OCI-LY3 (cell line): ENCODE measurements around the gene C13orf42.

ENCODE experiments used
- H2AFZ ChIP-seq: fragments of 200-600, 300-600 bp; shearing (Covaris generic); 2 replicates; pipeline ENCODE4 v1.6.0; 2014; ENCODE audit warnings: antibody characterized with exemption, low read depth, low read length
- H3K27ac ChIP-seq: fragments of 200-600, 300-600 bp; sonication (generic); 2 replicates; pipeline ENCODE4 v1.5.1; 2014; ENCODE audit warnings: mild to moderate bottlenecking, low read length, moderate library complexity, mixed read lengths
- H3K27me3 ChIP-seq: fragments of 200-600, 300-600 bp; sonication (generic); 2 replicates; pipeline ENCODE4 v1.6.1; 2014; ENCODE audit warnings: low read depth, low read length, mixed read lengths
- H3K36me3 ChIP-seq: fragments of 200-600, 300-600 bp; sonication (generic); replicated peaks from 2 replicates; pipeline ENCODE3; 2014; ENCODE audit warnings: low read depth, low read length, mixed read lengths
- H3K4me1 ChIP-seq: fragments of 300-600, 200-600 bp; sonication (generic); 2 replicates; pipeline ENCODE4 v1.6.1; 2014; ENCODE audit warnings: low read length, mixed read lengths
- H3K4me2 ChIP-seq: fragments of 200-600, 300-600 bp; sonication (generic); 2 replicates; pipeline ENCODE4 v1.6.1; 2014; ENCODE audit warnings: low read length, mixed read lengths
- H3K4me3 ChIP-seq: fragments of 300-600, 200-600 bp; sonication (generic); 2 replicates; pipeline ENCODE4 v1.5.1; 2014; ENCODE audit warnings: antibody characterized with exemption, mild to moderate bottlenecking, low read length, moderate library complexity
- H3K79me2 ChIP-seq: fragments of 300-600, 200-600 bp; shearing (Covaris generic); 2 replicates; pipeline ENCODE4 v1.6.1; 2014; ENCODE audit warnings: mild to moderate bottlenecking, low read length, mixed read lengths
- H3K9ac ChIP-seq: fragments of 300-600, 200-600 bp; shearing (Covaris generic); 2 replicates; pipeline ENCODE4 v1.6.0; 2014; ENCODE audit warnings: mild to moderate bottlenecking, low read length, moderate library complexity
- H3K9me3 ChIP-seq: fragments of 200-600, 300-600 bp; shearing (Covaris generic); 2 replicates; pipeline ENCODE4 v1.6.1; 2014; ENCODE audit warnings: low read length, mixed read lengths; ENCODE audit not compliant: insufficient read depth
- H4K20me1 ChIP-seq: fragments of 200-600, 300-600 bp; sonication (generic); 2 replicates; pipeline ENCODE4 v1.6.1; 2016; ENCODE audit warnings: low read length, mixed read lengths; ENCODE audit not compliant: insufficient read depth
- CTCF ChIP-seq: fragments of 200-600, 300-600 bp; sonication (generic); IDR thresholded peaks from 2 replicates; pipeline ENCODE4 v1.5.1; 2014; ENCODE audit warnings: antibody characterized with exemption, low read length, low read depth
- EZH2phosphoT487 ChIP-seq: fragments of 200-600 bp; shearing (Covaris generic); IDR thresholded peaks from 2 replicates; pipeline ENCODE4 v1.6.1; 2018; ENCODE audit warnings: antibody characterized with exemption, mixed run types, low read depth

Gene C13orf42

GRCh38 chr13:51041126-51041525 lies 69.9 kb downstream of the C13orf42 start:
- H3K79me2 ChIP-seq = no peaks in the 10 kb centered on the region
- H3K9me3 ChIP-seq = no peaks in the 10 kb centered on the region
- H4K20me1 ChIP-seq = no peaks in the 10 kb centered on the region
- no peak overlapping the region for H3K4me3 ChIP-seq
- H3K36me3 ChIP-seq = no peaks in the 10 kb centered on the region
- no peak for TF ChIP-seq CTCF
- TF ChIP-seq EZH2phosphoT487 = no peak
- H3K27ac ChIP-seq = no peak overlapping the region
- no peaks in the 10 kb centered on the region for H3K27me3 ChIP-seq
- H3K4me2 ChIP-seq = no peak overlapping the region
- H2AFZ ChIP-seq = no peak overlapping the region
- H3K9ac ChIP-seq = no peak overlapping the region
- no peaks in the 10 kb centered on the region for H3K4me1 ChIP-seq

GRCh38 chr13:51040431-51040830 lies 70.6 kb downstream of the C13orf42 start:
- Histone ChIP-seq H3K27me3 (no peaks in the 10 kb centered on the region), H3K4me2 (no peak overlapping the region), H3K4me3 (no peak overlapping the region), H3K4me1 (no peaks in the 10 kb centered on the region), H2AFZ (no peak overlapping the region), H3K36me3 (no peaks in the 10 kb centered on the region), H3K9me3 (no peaks in the 10 kb centered on the region), H4K20me1 (no peaks in the 10 kb centered on the region), H3K27ac (no peak overlapping the region), H3K79me2 (no peaks in the 10 kb centered on the region), H3K9ac (no peak overlapping the region)
- TF ChIP-seq CTCF = no peak
- no peak for TF ChIP-seq EZH2phosphoT487

GRCh38 chr13:51036418-51036817 lies 74.7 kb downstream of the C13orf42 start:
- no peak overlapping the region for H3K27ac ChIP-seq
- H3K9me3 ChIP-seq = no peaks in the 10 kb centered on the region
- H3K27me3 ChIP-seq = no peaks in the 10 kb centered on the region
- no peaks in the 10 kb centered on the region for H3K79me2 ChIP-seq
- H4K20me1 ChIP-seq = no peaks in the 10 kb centered on the region
- H3K4me2 ChIP-seq = no peak overlapping the region
- no peak overlapping the region for H2AFZ ChIP-seq
- no peaks in the 10 kb centered on the region for H3K36me3 ChIP-seq
- TF ChIP-seq CTCF (no peak), EZH2phosphoT487 (no peak)
- no peak overlapping the region for H3K9ac ChIP-seq
- H3K4me3 ChIP-seq = no peak overlapping the region
- H3K4me1 ChIP-seq = no peaks in the 10 kb centered on the region

GRCh38 chr13:51035978-51036377 lies 75.1 kb downstream of the C13orf42 start:
- H3K36me3 ChIP-seq = no peaks in the 10 kb centered on the region
- no peak overlapping the region for H3K4me2 ChIP-seq
- H2AFZ ChIP-seq = no peak overlapping the region
- H3K9ac ChIP-seq = no peak overlapping the region
- TF ChIP-seq CTCF = no peak
- TF ChIP-seq EZH2phosphoT487 = no peak
- no peaks in the 10 kb centered on the region for H3K79me2 ChIP-seq
- no peak overlapping the region for H3K4me3 ChIP-seq
- H3K27ac ChIP-seq = no peak overlapping the region
- no peaks in the 10 kb centered on the region for H3K4me1 ChIP-seq
- H3K9me3 ChIP-seq = no peaks in the 10 kb centered on the region
- no peaks in the 10 kb centered on the region for H3K27me3 ChIP-seq
- no peaks in the 10 kb centered on the region for H4K20me1 ChIP-seq
